CD4-positive, alpha-beta T cell (primary cell): ENCODE data around the gene XBP1. TPM values are rescaled to one million over a fixed set of nuclear protein-coding genes. Genes with fewer than 3 reads are reported as not detected.
"Not testable (repeated sequence)": the region's sequence is repeated elsewhere in the genome, so short reads cannot be mapped to it uniquely, and the experiment has no call there.

ENCODE experiments used
- ATAC-seq: fragments of 200-7000 bp; cut with Tn5 transposase; one replicate; pipeline ENCODE4 v1.10.0; 2022; ENCODE audit warnings: mild to moderate bottlenecking; ENCODE audit not compliant: poor library complexity
- CTCF ChIA-PET: fragments of 350-600 bp; sonication (Branson Sonifier 250); formaldehyde crosslinking; loops from one replicate; lab custom pipeline; 2021; ENCODE audit warnings: antibody characterized with exemption, inconsistent platforms; lab: Charles Lee
- POLR2A ChIA-PET: fragments of 350-600 bp; sonication (Branson Sonifier 250); formaldehyde crosslinking; loops from one replicate; lab custom pipeline; 2021; ENCODE audit warnings: antibody characterized with exemption, inconsistent platforms; lab: Charles Lee
- DNase-seq, 14 experiments: peaks; one replicate each; pipeline ENCODE4 v3.0.0-alpha.2; 2013 to 2020; ENCODE audit warnings: mixed read lengths in 2 of 14
- H3K27ac ChIP-seq, 2 donors: one replicate each; pipeline versions ENCODE4 v1.5.1 to v1.7.0; 2013; ENCODE audit warnings: low read length in 2 of 2, low read depth in 1 of 2, mild to moderate bottlenecking in 1 of 2
- H3K27me3 ChIP-seq, 2 experiments: 1 replicate in 1 of 2; 2 replicates in 1 of 2; pipeline versions ENCODE4 v1.6.1 to v1.7.0; 2013; ENCODE audit warnings: low read length in 2 of 2, control low read depth in 1 of 2, mild to moderate bottlenecking in 1 of 2, moderate library complexity in 1 of 2; ENCODE audit not compliant: insufficient read depth in 2 of 2, control insufficient read depth in 1 of 2
- H3K36me3 ChIP-seq: one replicate; pipeline ENCODE4 v1.6.1; 2013; ENCODE audit warnings: low read length, control low read depth; ENCODE audit not compliant: insufficient read depth
- H3K4me1 ChIP-seq: one replicate; pipeline ENCODE4 v1.6.1; 2013; ENCODE audit warnings: low read length, control low read depth; ENCODE audit not compliant: insufficient read depth
- H3K4me3 ChIP-seq: one replicate; pipeline ENCODE4 v1.5.1; 2013; ENCODE audit warnings: mild to moderate bottlenecking, low read length, moderate library complexity
- H3K9me3 ChIP-seq, 2 experiments: 1 replicate in 1 of 2; 2 replicates in 1 of 2; pipeline versions ENCODE4 v1.6.1 to v1.7.0; 2013; ENCODE audit warnings: low read length in 2 of 2, mild to moderate bottlenecking in 2 of 2, control low read depth in 1 of 2, moderate library complexity in 1 of 2; ENCODE audit not compliant: control insufficient read depth in 1 of 2, insufficient read depth in 1 of 2
- H3K27ac Mint-ChIP-seq: one replicate; pipeline ENCODE4 v1.8.0; 2020; ENCODE audit warnings: mixed read lengths
- H3K27me3 Mint-ChIP-seq: one replicate; pipeline ENCODE4 v1.8.0; 2021; ENCODE audit warnings: mixed read lengths
- H3K36me3 Mint-ChIP-seq: one replicate; pipeline ENCODE4 v1.8.0; 2021; ENCODE audit warnings: low read depth, mixed read lengths
- H3K4me1 Mint-ChIP-seq: one replicate; pipeline ENCODE4 v1.8.0; 2021; ENCODE audit warnings: low read depth, mixed read lengths
- H3K4me3 Mint-ChIP-seq: one replicate; pipeline ENCODE4 v1.8.0; 2020; ENCODE audit warnings: mild to moderate bottlenecking, mixed read lengths
- H3K9me3 Mint-ChIP-seq: one replicate; pipeline ENCODE4 v1.8.0; 2020; ENCODE audit warnings: mixed read lengths
- intact Hi-C, 2 experiments: fragments of 100-400 bp; cut with DNase I in 1 of 2; cut with micrococcal nuclease in 1 of 2; formaldehyde crosslinking; loops; one replicate each; pipeline versions ENCODE4 v1.15.1 to v1.9.0; 2023 to 2025; cut with DNase I, micrococcal nuclease
- polyA plus RNA-seq, 2 donors: library from polyadenylated mRNA; unstranded; fragments of 120-200 nt; gene quantifications; one replicate each; pipeline ENCODE4 v1.2.1, GENCODE V29; 2013
- total RNA-seq, 174 experiments: library from RNA in 2 of 174; stranded (reverse) in 2 of 174; gene quantifications; one replicate each; pipeline ENCODE4 v1.2.3 and lab custom pipeline; 2021 to 2026
- TF ChIP-seq, protein P1 (sequence below): fragments of 200-600 bp; IDR thresholded peaks from one replicate; pipeline ENCODE4 v1.8.0; 2022; ENCODE audit warnings: antibody characterized with exemption, mild to moderate bottlenecking

XBP1 gene
- 100 to 1,000 TPM; 180 to 190 TPM for total RNA-seq
- 117 TPM for polyA plus RNA-seq (2013, experiment 1 of 2)
- 121 TPM for polyA plus RNA-seq (2013, experiment 2 of 2)
- 91.9 to 1,152 (median 201) reads per million in 172 experiments for total RNA-seq (lab: John Stamatoyannopoulos, UW)

DNA sequence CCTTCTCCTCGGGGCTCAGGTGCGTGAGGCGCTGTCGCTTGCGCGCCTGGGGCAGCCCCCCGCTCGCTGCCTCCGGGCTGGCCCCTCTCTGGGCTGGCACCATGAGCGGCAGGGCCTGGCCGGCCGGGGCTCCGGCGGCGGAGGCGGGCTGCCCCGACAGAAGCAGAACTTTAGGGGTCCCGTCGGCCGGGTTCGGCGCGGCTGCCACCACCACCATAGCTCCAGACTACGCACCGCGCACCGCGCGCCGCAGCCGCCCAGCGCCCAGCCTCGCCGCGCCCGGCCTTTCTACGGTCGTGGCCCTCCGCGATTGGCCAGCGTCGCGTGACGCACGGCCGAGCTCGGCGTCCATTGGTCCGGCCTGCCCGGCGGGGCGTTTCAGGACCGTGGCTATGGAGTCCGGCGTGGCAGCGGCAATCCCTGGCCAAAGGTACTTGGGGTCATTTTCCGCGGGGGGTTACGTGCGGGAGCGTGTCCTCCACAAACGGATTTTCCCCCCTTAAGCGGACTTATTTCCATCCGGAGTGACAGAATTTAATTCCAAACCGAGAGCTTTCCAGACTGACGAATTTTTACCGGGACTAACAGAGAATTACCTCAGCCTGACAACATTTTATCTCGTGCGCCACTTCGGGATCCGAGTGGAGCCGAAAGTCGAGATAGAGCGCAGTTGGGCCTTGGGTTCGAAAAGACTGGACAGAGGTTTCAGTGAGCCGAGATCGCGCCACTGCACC lies at the start of gene XBP1:
TSS of gene XBP1 (minus strand) at position 262 of the 734 bp plus-strand sequence.
- Mint-ChIP-seq H3K4me3 (peak within 1 kb of the TSS; percentile 97), H3K36me3 (peaks cover 59% of the 10 kb centered on the region), H3K27ac (peak within 1 kb of the TSS; percentile 96), H3K4me1 (peaks cover 60% of the 10 kb centered on the region), H3K9me3 (no peaks in the 10 kb centered on the region), H3K27me3 (no peaks in the 10 kb centered on the region)
- ATAC-seq (peak; percentile 91), DNase-seq (peak; percentile 77 to 96 (median 86))
- H3K27ac ChIP-seq: peak within 1 kb of the TSS; percentile 92 to 93
- intact Hi-C loops: loop anchor here (1.0 to 10.0 kb wide), 3 partner anchors 27 to 84 kb away; partner anchors contain the start of genes CHEK2 (in 1 of the 2), HSCB (in 1 of the 2) and ZNRF3 (in 1 of the 2)
- TF ChIP-seq, protein P1, sequence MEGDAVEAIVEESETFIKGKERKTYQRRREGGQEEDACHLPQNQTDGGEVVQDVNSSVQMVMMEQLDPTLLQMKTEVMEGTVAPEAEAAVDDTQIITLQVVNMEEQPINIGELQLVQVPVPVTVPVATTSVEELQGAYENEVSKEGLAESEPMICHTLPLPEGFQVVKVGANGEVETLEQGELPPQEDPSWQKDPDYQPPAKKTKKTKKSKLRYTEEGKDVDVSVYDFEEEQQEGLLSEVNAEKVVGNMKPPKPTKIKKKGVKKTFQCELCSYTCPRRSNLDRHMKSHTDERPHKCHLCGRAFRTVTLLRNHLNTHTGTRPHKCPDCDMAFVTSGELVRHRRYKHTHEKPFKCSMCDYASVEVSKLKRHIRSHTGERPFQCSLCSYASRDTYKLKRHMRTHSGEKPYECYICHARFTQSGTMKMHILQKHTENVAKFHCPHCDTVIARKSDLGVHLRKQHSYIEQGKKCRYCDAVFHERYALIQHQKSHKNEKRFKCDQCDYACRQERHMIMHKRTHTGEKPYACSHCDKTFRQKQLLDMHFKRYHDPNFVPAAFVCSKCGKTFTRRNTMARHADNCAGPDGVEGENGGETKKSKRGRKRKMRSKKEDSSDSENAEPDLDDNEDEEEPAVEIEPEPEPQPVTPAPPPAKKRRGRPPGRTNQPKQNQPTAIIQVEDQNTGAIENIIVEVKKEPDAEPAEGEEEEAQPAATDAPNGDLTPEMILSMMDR: no peak
- ChIA-PET CTCF (interaction anchor here (0.9 to 3.4 kb wide), 3 partner anchors 22 to 58 kb away, joined by 3 to 18 read pairs (median 4); partner anchors contain the start of gene HSCB), POLR2A (interaction anchor here (0.6 to 5.6 kb wide), 24 partner anchors 9 to 881 kb away, joined by 3 to 161 read pairs (median 8); partner anchors contain the start of genes CCDC117, CHEK2, EWSR1 and HSCB)
- H3K36me3 ChIP-seq: peaks cover 30% of the 10 kb centered on the region
- H3K4me3 ChIP-seq: peak within 1 kb of the TSS; percentile 99
- H3K9me3 ChIP-seq: no peaks in the 10 kb centered on the region
- H3K27me3 ChIP-seq: no peaks in the 10 kb centered on the region
- peaks cover 44% of the 10 kb centered on the region for H3K4me1 ChIP-seq

DNA sequence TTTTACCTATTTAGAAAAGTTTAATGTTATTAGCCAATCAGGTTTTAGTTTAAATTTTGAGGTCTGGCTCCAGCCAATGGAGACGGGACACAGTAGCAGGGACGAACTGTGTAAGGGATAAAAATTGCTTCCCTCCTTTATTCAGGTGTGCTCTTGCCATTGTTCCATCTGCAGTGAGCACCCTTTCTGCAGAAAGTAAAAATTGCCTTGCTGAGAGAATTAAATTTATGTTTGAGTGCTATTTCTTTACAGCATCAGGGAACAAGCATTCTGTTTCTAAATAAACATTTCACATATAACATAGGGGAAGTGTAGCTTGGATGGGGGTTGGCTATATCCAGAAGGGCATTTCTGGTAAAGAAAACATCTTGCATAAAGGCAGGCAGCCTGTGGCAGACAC lies 46.6 kb upstream of the XBP1 start:
- DNase-seq (no peak), ATAC-seq (no peak)
- H3K9me3 Mint-ChIP-seq: peaks cover 6% of the 10 kb centered on the region
- no peaks in the 10 kb centered on the region for H3K4me1 Mint-ChIP-seq
- Histone ChIP-seq H3K36me3 (no peaks in the 10 kb centered on the region), H3K27ac (no peak overlapping the region), H3K9me3 (peaks cover 13 to 22% of the 10 kb centered on the region in 2 experiments), H3K27me3 (no peaks in the 10 kb centered on the region), H3K4me3 (no peak overlapping the region), H3K4me1 (no peaks in the 10 kb centered on the region)
- H3K36me3 Mint-ChIP-seq: peaks cover 4% of the 10 kb centered on the region
- intact Hi-C loops: no loop called here
- H3K27ac Mint-ChIP-seq: no peak overlapping the region
- TF ChIP-seq, protein P1: no peak
- ChIA-PET CTCF (interaction anchor here (0.5 kb wide), 1 partner anchor 26 kb away, joined by 3 read pairs; no protein-coding TSS in a partner anchor), POLR2A (no interaction called here)
- no peak overlapping the region for H3K4me3 Mint-ChIP-seq
- H3K27me3 Mint-ChIP-seq: no peaks in the 10 kb centered on the region

DNA sequence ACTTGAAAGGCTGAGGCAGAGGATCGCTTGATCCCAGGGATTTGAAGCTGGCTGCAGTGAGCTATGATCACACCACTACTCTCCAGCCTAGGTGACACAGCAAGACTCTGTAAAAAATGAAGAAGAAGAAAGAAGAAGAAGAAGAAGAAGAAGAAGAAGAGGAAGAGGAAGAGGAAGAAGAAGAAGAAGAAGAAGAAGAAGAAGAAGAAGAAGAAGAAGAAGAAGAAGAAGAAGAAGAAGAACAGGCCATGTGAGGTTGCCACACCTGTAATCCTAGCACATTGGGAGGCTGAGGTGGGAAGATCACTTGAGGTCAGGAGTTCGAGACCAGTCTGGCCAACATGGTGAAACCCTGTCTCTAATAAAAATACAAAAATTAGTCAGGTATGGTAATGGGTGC lies 43.9 kb upstream of the XBP1 start:
- CTCF ChIA-PET, intact Hi-C loops, ATAC-seq, DNase-seq, H3K36me3 ChIP-seq, H3K27ac ChIP-seq, H3K27ac Mint-ChIP-seq, H3K36me3 Mint-ChIP-seq, H3K27me3 Mint-ChIP-seq, H3K4me3 ChIP-seq, H3K9me3 Mint-ChIP-seq, H3K4me3 Mint-ChIP-seq, H3K4me1 ChIP-seq, H3K27me3 ChIP-seq, POLR2A ChIA-PET, H3K4me1 Mint-ChIP-seq: not testable (repeated sequence)
- H3K9me3 ChIP-seq: peaks cover 13 to 22% of the 10 kb centered on the region in 2 experiments
